SK-N-SH (cell line): ENCODE measurements around the gene NR6A1. TPM values are rescaled to one million over a fixed set of nuclear protein-coding genes. Genes with fewer than 3 reads are reported as not detected.

Experiments used
- CTCF ChIA-PET: fragments of 300-600, 350-600 bp; formaldehyde crosslinking; extraction: SDS; loops from one replicate; lab custom pipeline; 2021; lab: Yijun Ruan, JAX
- POLR2A ChIA-PET: fragments of 350-600 bp; sonication (Branson Sonifier 250); formaldehyde crosslinking; extraction: SDS; loops from one replicate; lab custom pipeline; 2020; ENCODE audit warnings: antibody characterized with exemption, inconsistent platforms; lab: Yijun Ruan, JAX
- DNase-seq: peaks from one replicate; pipeline ENCODE4 v3.0.0; 2012
- H2AFZ ChIP-seq: fragments of 200-600 bp; sonication (generic); 2 replicates; pipeline ENCODE4 v1.8.1; 2016; ENCODE audit warnings: antibody characterized with exemption, mild to moderate bottlenecking, low read depth
- H3F3A ChIP-seq: fragments of 200-600 bp; sonication (generic); replicated peaks from 2 replicates; pipeline ENCODE3; 2016; ENCODE audit warnings: antibody characterized with exemption, mild to moderate bottlenecking; ENCODE audit not compliant: insufficient read depth
- H3K27ac ChIP-seq, 2 experiments: fragments of 200-500 bp in 1 of 2; fragments of 200-600 bp in 1 of 2; sonication (Bioruptor generic) in 1 of 2; sonication (generic), shearing (Covaris generic) in 1 of 2; 2 replicates each; pipeline versions ENCODE4 v1.5.1 to v1.6.1; 2014 to 2016; ENCODE audit warnings: low read depth in 2 of 2, inconsistent platforms in 1 of 2, low read length in 1 of 2, mild to moderate bottlenecking in 1 of 2, mixed read lengths in 1 of 2
- H3K27me3 ChIP-seq: fragments of 200-600 bp; sonication (generic), shearing (Covaris generic); 2 replicates; pipeline ENCODE4 v1.6.1; 2016; ENCODE audit warnings: mixed run types; ENCODE audit not compliant: insufficient read depth
- H3K36me3 ChIP-seq, 2 experiments: fragments of 200-500 bp in 1 of 2; fragments of 200-600 bp in 1 of 2; sonication (Bioruptor generic) in 1 of 2; sonication (generic) in 1 of 2; replicated peaks in 1 of 2; 2 replicates each; pipeline versions ENCODE3 to v1.5.1; 2014 to 2016; ENCODE audit warnings: low read length in 1 of 2, mild to moderate bottlenecking in 1 of 2; ENCODE audit not compliant: insufficient read depth in 2 of 2, control insufficient read depth in 1 of 2
- H3K4me1 ChIP-seq, 2 experiments: fragments of 200-500 bp in 1 of 2; fragments of 200-600 bp in 1 of 2; sonication (Bioruptor generic) in 1 of 2; sonication (generic), shearing (Covaris generic) in 1 of 2; 2 replicates each; pipeline versions ENCODE4 v1.5.1 to v1.6.1; 2014 to 2016; ENCODE audit warnings: low read depth in 1 of 2, low read length in 1 of 2, mixed run types in 1 of 2; ENCODE audit not compliant: insufficient read depth in 2 of 2, control insufficient read depth in 1 of 2
- H3K4me2 ChIP-seq: fragments of 200-600 bp; sonication (generic), shearing (Covaris generic); 2 replicates; pipeline ENCODE4 v1.6.1; 2017; ENCODE audit warnings: mixed run types
- H3K4me3 ChIP-seq, 2 experiments: fragments of 200-500 bp in 1 of 2; fragments of 200-600 bp in 1 of 2; sonication (Bioruptor generic) in 1 of 2; sonication (generic), shearing (Covaris generic) in 1 of 2; 2 replicates each; pipeline versions ENCODE4 v1.5.1 to v1.8.1; 2014 to 2016; ENCODE audit warnings: low read depth in 2 of 2, inconsistent platforms in 1 of 2, low read length in 1 of 2, mild to moderate bottlenecking in 1 of 2, mixed read lengths in 1 of 2, moderate library complexity in 1 of 2
- H3K79me2 ChIP-seq: fragments of 200-600 bp; sonication (generic); 2 replicates; pipeline ENCODE4 v1.8.1; 2017; ENCODE audit warnings: mild to moderate bottlenecking; ENCODE audit not compliant: insufficient read depth
- H3K9ac ChIP-seq: fragments of 200-600 bp; sonication (generic); 2 replicates; pipeline ENCODE4 v1.6.1; 2017; ENCODE audit warnings: mixed run types
- H3K9me2 ChIP-seq: fragments of 200-600 bp; sonication (generic); 2 replicates; pipeline ENCODE4 v1.6.1; 2017; ENCODE audit warnings: mixed run types
- H3K9me3 ChIP-seq: fragments of 200-600 bp; sonication (generic); 2 replicates; pipeline ENCODE4 v1.6.1; 2017; ENCODE audit warnings: mixed run types, mild to moderate bottlenecking, moderate library complexity
- H4K20me1 ChIP-seq: fragments of 200-600 bp; sonication (generic); 2 replicates; pipeline ENCODE4 v1.6.1; 2017; ENCODE audit warnings: mild to moderate bottlenecking, mixed run types; ENCODE audit not compliant: insufficient read depth
- CHD2 ChIP-seq: fragments of 150-350 bp; IDR thresholded peaks from 2 replicates; pipeline ENCODE4 v1.6.1; 2018; ENCODE audit warnings: low read length; ENCODE audit not compliant: partially characterized antibody
- ELF1 ChIP-seq: IDR thresholded peaks from 2 replicates; pipeline ENCODE4 v1.4.0; 2012
- EP300 ChIP-seq, 2 experiments: IDR thresholded peaks; 2 replicates each; pipeline versions ENCODE4 v1.4.0 to v1.6.1; 2012; ENCODE audit warnings: borderline replicate concordance in 1 of 2, low read depth in 1 of 2, low read length in 1 of 2
- EZH2phosphoT487 ChIP-seq: fragments of 200-600 bp; sonication (generic); IDR thresholded peaks from 2 replicates; pipeline ENCODE4 v1.6.1; 2017; ENCODE audit warnings: low read depth, mixed run types, mild to moderate bottlenecking, antibody characterized with exemption, moderate library complexity, borderline replicate concordance
- FOXJ3 ChIP-seq: sonication (generic); formaldehyde crosslinking; IDR thresholded peaks from 2 replicates; pipeline ENCODE4 v1.5.1; 2020; ENCODE audit warnings: mild to moderate bottlenecking, missing genetic modification reagents
- FOXM1 ChIP-seq: IDR thresholded peaks from 2 replicates; pipeline ENCODE4 v1.4.0; 2012; ENCODE audit warnings: low read depth, mild to moderate bottlenecking
- GABPA ChIP-seq: IDR thresholded peaks from 2 replicates; pipeline ENCODE4 v1.4.0; 2012; ENCODE audit warnings: low read depth, mild to moderate bottlenecking
- GATA2 ChIP-seq: sonication (generic); formaldehyde crosslinking; IDR thresholded peaks from 2 replicates; pipeline ENCODE4 v1.5.0; 2020; ENCODE audit warnings: mild to moderate bottlenecking, missing genetic modification reagents
- IRF3 ChIP-seq: fragments of 150-350 bp; IDR thresholded peaks from 2 replicates; pipeline ENCODE4 v1.6.1; 2016; ENCODE audit warnings: mild to moderate bottlenecking, low read depth, low read length
- JUND ChIP-seq: IDR thresholded peaks from 2 replicates; pipeline ENCODE4 v1.4.0; 2012
- MAX ChIP-seq: IDR thresholded peaks from 2 replicates; pipeline ENCODE4 v1.4.0; 2012; ENCODE audit warnings: low read depth
- MEF2A ChIP-seq: IDR thresholded peaks from 2 replicates; pipeline ENCODE4 v1.4.0; 2012; ENCODE audit warnings: low read depth, borderline replicate concordance
- MXI1 ChIP-seq: IDR thresholded peaks from 2 replicates; pipeline ENCODE4 v1.6.1; 2012; ENCODE audit warnings: mild to moderate bottlenecking, low read depth, low read length, improper control_type of control experiment
- NFIC ChIP-seq: IDR thresholded peaks from 2 replicates; pipeline ENCODE4 v1.4.0; 2012; ENCODE audit warnings: borderline replicate concordance
- NRF1 ChIP-seq: IDR thresholded peaks from 2 replicates; pipeline ENCODE4 v1.6.1; 2012; ENCODE audit warnings: low read depth, mild to moderate bottlenecking, low read length
- PBX3 ChIP-seq: IDR thresholded peaks from 2 replicates; pipeline ENCODE4; 2012
- POLR2AphosphoS5 ChIP-seq: IDR thresholded peaks from 2 replicates; pipeline ENCODE4 v1.6.1; 2012; ENCODE audit warnings: low read depth, low read length
- RAD21 ChIP-seq: IDR thresholded peaks from 2 replicates; pipeline ENCODE4 v1.6.1; 2012; ENCODE audit warnings: mild to moderate bottlenecking, low read length
- RCOR1 ChIP-seq: fragments of 150-350 bp; IDR thresholded peaks from 2 replicates; pipeline ENCODE4 v1.6.1; 2017; ENCODE audit warnings: antibody characterized with exemption, low read length
- RFX5 ChIP-seq: IDR thresholded peaks from 2 replicates; pipeline ENCODE4 v1.6.1; 2012; ENCODE audit warnings: mild to moderate bottlenecking, improper control_type of control experiment, low read length
- RXRA ChIP-seq: IDR thresholded peaks from 2 replicates; pipeline ENCODE4 v1.4.0; 2012; ENCODE audit warnings: low read depth, mild to moderate bottlenecking, borderline replicate concordance
- SMC3 ChIP-seq: IDR thresholded peaks from 2 replicates; pipeline ENCODE4 v1.6.1; 2012; ENCODE audit warnings: low read depth, low read length, improper control_type of control experiment
- TAF1 ChIP-seq: IDR thresholded peaks from 2 replicates; pipeline ENCODE4 v1.6.1; 2012; ENCODE audit warnings: low read depth, mild to moderate bottlenecking, low read length, moderate library complexity, borderline replicate concordance
- TCF12 ChIP-seq: IDR thresholded peaks from 2 replicates; pipeline ENCODE4 v1.4.0; 2012
- TEAD4 ChIP-seq: IDR thresholded peaks from 2 replicates; pipeline ENCODE4 v1.4.0; 2012; ENCODE audit warnings: mild to moderate bottlenecking, borderline replicate concordance; ENCODE audit not compliant: insufficient read depth
- USF2 ChIP-seq: fragments of 150-350 bp; IDR thresholded peaks from 2 replicates; pipeline ENCODE4 v1.6.1; 2017; ENCODE audit warnings: antibody characterized with exemption, low read length, low read depth, borderline replicate concordance
- YY1 ChIP-seq: IDR thresholded peaks from 2 replicates; pipeline ENCODE4 v1.4.0; 2012; ENCODE audit warnings: low read depth, mild to moderate bottlenecking
- ZBTB33 ChIP-seq: IDR thresholded peaks from 2 replicates; pipeline ENCODE4 v1.4.0; 2012; ENCODE audit warnings: low read depth, borderline replicate concordance
- WGBS: methylation state at CpG from one replicate; pipeline ENCODE4 v1.1.6; 2017; ENCODE audit warnings: low lambda C conversion rate; 5-methylcytosine and 5-hydroxymethylcytosine counted together
- polyA plus RNA-seq, 3 experiments: library from polyadenylated mRNA; depleted of rRNA; stranded (reverse); fragments of >200 nt; gene quantifications; 2 replicates each; pipeline ENCODE4 v1.2.3, GENCODE V29; 2012

Gene NR6A1
- polyA plus RNA-seq (2012; rRNA removed) = 1.2 and 1.4 TPM in 2 replicates
- polyA plus RNA-seq (2012; cell fraction: cytosol; rRNA removed) = 0.63 and 1.1 TPM in 2 replicates
- polyA plus RNA-seq (2012; cell fraction: nucleus; rRNA removed) = 5.8 and 7.7 TPM in 2 replicates

- WGBS = under 1% methylated on average over 14 of the region's 82 CpGs
- DNase-seq = peak; percentile 98
- H3K4me2 ChIP-seq = peak within 1 kb of the TSS; percentile 97
- H4K20me1 ChIP-seq = peaks cover 24% of the 10 kb centered on the region; the same call in 1 of the 2 replicates
- no peaks in the 10 kb centered on the region for H3K9me2 ChIP-seq
- H2AFZ ChIP-seq = peak within 1 kb of the TSS; percentile 81
- ChIA-PET CTCF (interaction anchor here (0.6 to 16.2 kb wide), 52 partner anchors 8 to 606 kb away, joined by 3 to 1436 read pairs (median 4); partner anchors contain the start of genes ARPC5L, RPL35, SCAI and WDR38), POLR2A (interaction anchor here (0.9 to 5.0 kb wide), 3 partner anchors 83 to 98 kb away, joined by 3 to 42 read pairs (median 11); partner anchors contain the start of genes ARPC5L, RPL35 and WDR38)
- H3K4me1 ChIP-seq = peaks cover 8 to 16% of the 10 kb centered on the region in 2 experiments; a peak in 3 of 4 replicates
- H3K36me3 ChIP-seq = no peaks in the 10 kb centered on the region
- H3K9me3 ChIP-seq = no peaks in the 10 kb centered on the region
- peak within 1 kb of the TSS; percentile 63 for H3K9ac ChIP-seq
- H3K4me3 ChIP-seq = peak within 1 kb of the TSS; percentile 75 to 92
- peaks cover 24% of the 10 kb centered on the region for H3F3A ChIP-seq
- peak within 1 kb of the TSS; percentile 71 to 82 for H3K27ac ChIP-seq
- peaks cover 31% of the 10 kb centered on the region for H3K79me2 ChIP-seq
- no peaks in the 10 kb centered on the region for H3K27me3 ChIP-seq
- TF ChIP-seq MXI1 (peak; percentile 92), YY1 (0 out of 2 replicates have a peak, but pooled peaks have one; percentile 20), JUND (peak; percentile 42; the same call in 1 of the 2 replicates), EZH2phosphoT487 (no peak), NRF1 (peak; percentile 46), RFX5 (no peak), EP300 (IDR thresholded peaks at IDR 0.05; ENCODE audit: borderline replicate concordance in 1 of 2, low read depth in 1 of 2, low read length in 1 of 2) (peak in 1 of 2 experiments; percentile 73; a peak in 1 of 4 replicates), TCF12 (no peak; the same call in 1 of the 2 replicates), TEAD4 (no peak), ZBTB33 (no peak), GABPA (no peak), USF2 (peak; percentile 52), PBX3 (no peak), TAF1 (peak; percentile 49; the same call in 1 of the 2 replicates), MEF2A (no peak), RXRA (no peak), NFIC (no peak), GATA2 (CRISPR knock-in tag) (no peak), IRF3 (no peak), SMC3 (no peak), RCOR1 (no peak), MAX (peak; percentile 98), CHD2 (peak; percentile 60), FOXM1 (no peak), ELF1 (no peak), RAD21 (no peak), POLR2AphosphoS5 (peak; percentile 38; the same call in 1 of the 2 replicates), FOXJ3 (CRISPR knock-in tag) (no peak)
These were observed at the start of gene NR6A1 for GRCh38 chr9:124771021-124771866. NR6A1 (minus strand) TSS chr9:124771311.
